HG02973 (cell line): ENCODE data around the gene TMEM91.
A peak's percentile ranks its signal among the peaks of the same experiment; 100 is the strongest.
"Not testable (repeated sequence)": the region's sequence is repeated elsewhere in the genome, so short reads cannot be mapped to it uniquely, and the experiment has no call there.

Experiments used
- ATAC-seq: cut with Tn5 transposase; IDR thresholded peaks from one replicate; pipeline ENCODE4 v1.9.1; 2021; ENCODE audit warnings: moderate library complexity; ENCODE audit not compliant: unreplicated experiment

Gene TMEM91

GRCh38 chr19:41373993-41374392, 2.3 kb upstream of the TMEM91 start:
- ATAC-seq = no peak

- ATAC-seq = no peak
Observed at GRCh38 chr19:41376998-41377365, 649 bp downstream of the TMEM91 start.

GRCh38 chr19:41377977-41378709, 1.8 kb downstream of the TMEM91 start:
- no peak for ATAC-seq

- ATAC-seq = not testable (repeated sequence)
Observed at GRCh38 chr19:41381536-41381935, 5.2 kb downstream of the TMEM91 start.

GRCh38 chr19:41384351-41384750, 8.0 kb downstream of the TMEM91 start:
- no peak for ATAC-seq

GRCh38 chr19:41386442-41386841, 10.1 kb downstream of the TMEM91 start:
- no peak for ATAC-seq

- ATAC-seq = no peak
Observed at GRCh38 chr19:41391618-41392017, 15.3 kb downstream of the TMEM91 start.

- no peak for ATAC-seq
Observed at GRCh38 chr19:41392775-41393174, 16.4 kb downstream of the TMEM91 start.

GRCh38 chr19:41395355-41395754, 19.0 kb downstream of the TMEM91 start:
- ATAC-seq = no peak

- peak; percentile 81 for ATAC-seq
Observed at GRCh38 chr19:41397086-41398049, 21.0 kb downstream of the TMEM91 start, which contains the start of the genes BCKDHA and EXOSC5. Gene BCKDHA (plus strand): TSS chr19:41397818. CDS start chr19:41397828, 10 bp downstream. Gene EXOSC5 (minus strand): TSS chr19:41397359. CDS start chr19:41397328, 31 bp downstream.

- no peak for ATAC-seq
Observed at GRCh38 chr19:41398050-41398418, 21.7 kb downstream of the TMEM91 start.

GRCh38 chr19:41398598-41398997, 22.3 kb downstream of the TMEM91 start:
- ATAC-seq = no peak

GRCh38 chr19:41399091-41399490, 22.8 kb downstream of the TMEM91 start:
- ATAC-seq = no peak

GRCh38 chr19:41399525-41399924, 23.2 kb downstream of the TMEM91 start:
- ATAC-seq = no peak

- ATAC-seq = no peak
Observed at GRCh38 chr19:41401483-41401882, 25.1 kb downstream of the TMEM91 start.

GRCh38 chr19:41402010-41402409, 25.7 kb downstream of the TMEM91 start:
- no peak for ATAC-seq

- ATAC-seq = no peak
Observed at GRCh38 chr19:41403181-41403970, 27.0 kb downstream of the TMEM91 start.

GRCh38 chr19:41405776-41406175, 29.4 kb downstream of the TMEM91 start:
- no peak for ATAC-seq

- no peak for ATAC-seq
Observed at GRCh38 chr19:41407271-41407670, 30.9 kb downstream of the TMEM91 start.

GRCh38 chr19:41408256-41408655, 31.9 kb downstream of the TMEM91 start:
- ATAC-seq = no peak

GRCh38 chr19:41408846-41409245, 32.5 kb downstream of the TMEM91 start:
- ATAC-seq = not testable (repeated sequence)
